SU-DHL-6 (cell line): Measurements from ENCODE around the gene DDX31.

Experiments
- H2AFZ ChIP-seq: fragments of 200-600 bp; sonication (generic); 2 replicates; pipeline ENCODE4 v1.6.1; 2014; ENCODE audit warnings: low read depth, mild to moderate bottlenecking, moderate library complexity, mixed read lengths, antibody characterized with exemption, low read length; ENCODE audit not compliant: severe bottlenecking
- H3F3A ChIP-seq: fragments of 200-600 bp; shearing (Covaris generic); 2 replicates; pipeline ENCODE4 v1.6.0; 2016; ENCODE audit warnings: antibody characterized with exemption, mild to moderate bottlenecking; ENCODE audit not compliant: insufficient read depth
- H3K27ac ChIP-seq: fragments of 200-600 bp; sonication (generic); 2 replicates; pipeline ENCODE4 v1.5.1; 2016; ENCODE audit warnings: low read depth, mild to moderate bottlenecking, low read length, moderate library complexity, mixed read lengths
- H3K27me3 ChIP-seq: fragments of 200-600 bp; sonication (generic), shearing (Covaris generic); 2 replicates; pipeline ENCODE4 v1.6.0; 2014; ENCODE audit warnings: mild to moderate bottlenecking, low read length
- H3K36me3 ChIP-seq: fragments of 200-600 bp; sonication (generic); 2 replicates; pipeline ENCODE4 v1.6.1; 2014; ENCODE audit warnings: mild to moderate bottlenecking, low read length, mixed read lengths
- H3K4me2 ChIP-seq: fragments of 300-600, 200-600 bp; shearing (Covaris generic), sonication (generic); 2 replicates; pipeline ENCODE4 v1.6.0; 2014; ENCODE audit warnings: low read length, low read depth, mild to moderate bottlenecking; ENCODE audit not compliant: poor library complexity, severe bottlenecking
- H3K4me3 ChIP-seq: fragments of 200-600 bp; sonication (generic); 2 replicates; pipeline ENCODE4 v1.5.1; 2014; ENCODE audit warnings: antibody characterized with exemption, low read length, mild to moderate bottlenecking, mixed read lengths; ENCODE audit not compliant: insufficient read depth, poor library complexity, severe bottlenecking
- H3K79me2 ChIP-seq: fragments of 200-600 bp; sonication (generic); 2 replicates; pipeline ENCODE4 v1.6.1; 2014; ENCODE audit warnings: mild to moderate bottlenecking, low read length, moderate library complexity; ENCODE audit not compliant: insufficient read depth
- H3K9ac ChIP-seq: fragments of 200-600 bp; sonication (generic); 2 replicates; pipeline ENCODE4 v1.7.0; 2014; ENCODE audit warnings: mild to moderate bottlenecking, low read length
- H3K9me2 ChIP-seq: fragments of 200-600 bp; sonication (generic); replicated peaks from 2 replicates; pipeline ENCODE4 v1.6.1; 2014; ENCODE audit warnings: low read length; ENCODE audit not compliant: insufficient read depth
- H3K9me3 ChIP-seq: fragments of 200-600 bp; sonication (generic); 2 replicates; pipeline ENCODE4 v1.6.1; 2014; ENCODE audit warnings: low read length, mixed read lengths; ENCODE audit not compliant: insufficient read depth
- H4K20me1 ChIP-seq: fragments of 200-600 bp; sonication (generic); 2 replicates; pipeline ENCODE4 v1.6.1; 2014; ENCODE audit warnings: low read depth, mild to moderate bottlenecking, antibody characterized with exemption, low read length, moderate library complexity, mixed read lengths
- EZH2phosphoT487 ChIP-seq: fragments of 200-600 bp; sonication (generic), shearing (Covaris generic); conservative IDR thresholded peaks from 2 replicates; pipeline ENCODE4 v1.6.1; 2018; ENCODE audit warnings: mild to moderate bottlenecking, antibody characterized with exemption, low read length, moderate library complexity, mixed read lengths
- TF ChIP-seq, protein P1 (sequence below): fragments of 200-600 bp; sonication (generic); IDR thresholded peaks from one replicate; pipeline ENCODE4 v1.5.1; 2017; ENCODE audit warnings: antibody characterized with exemption, mild to moderate bottlenecking, low read length, moderate library complexity; ENCODE audit not compliant: insufficient read depth, poor library complexity, severe bottlenecking

Gene DDX31

DNA sequence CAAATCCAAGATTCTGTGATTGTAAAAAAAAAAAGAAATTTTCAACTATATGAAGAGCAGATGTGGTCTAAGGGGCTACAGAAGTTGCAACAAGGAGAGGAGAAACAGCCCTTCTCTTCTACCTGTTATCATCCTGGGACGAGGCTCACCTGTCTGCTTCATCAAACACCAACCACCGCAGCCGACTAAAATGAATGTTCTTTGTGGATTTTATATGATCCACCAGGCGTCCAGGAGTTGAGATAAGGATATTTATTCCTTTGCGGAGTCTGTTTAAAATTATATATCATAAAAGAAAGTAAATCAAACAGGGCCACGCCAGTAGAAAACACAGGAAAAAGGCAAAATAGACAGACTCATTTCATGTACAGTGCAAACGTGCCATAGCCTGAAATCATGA is 21.5 kb downstream of the DDX31 start:
- H3K79me2 ChIP-seq, result no peaks in the 10 kb centered on the region
- no peak overlapping the region for H3K4me3 ChIP-seq
- no peaks in the 10 kb centered on the region for H3F3A ChIP-seq
- no peaks in the 10 kb centered on the region for H4K20me1 ChIP-seq
- no peak for TF ChIP-seq EZH2phosphoT487
- TF ChIP-seq, protein P1, sequence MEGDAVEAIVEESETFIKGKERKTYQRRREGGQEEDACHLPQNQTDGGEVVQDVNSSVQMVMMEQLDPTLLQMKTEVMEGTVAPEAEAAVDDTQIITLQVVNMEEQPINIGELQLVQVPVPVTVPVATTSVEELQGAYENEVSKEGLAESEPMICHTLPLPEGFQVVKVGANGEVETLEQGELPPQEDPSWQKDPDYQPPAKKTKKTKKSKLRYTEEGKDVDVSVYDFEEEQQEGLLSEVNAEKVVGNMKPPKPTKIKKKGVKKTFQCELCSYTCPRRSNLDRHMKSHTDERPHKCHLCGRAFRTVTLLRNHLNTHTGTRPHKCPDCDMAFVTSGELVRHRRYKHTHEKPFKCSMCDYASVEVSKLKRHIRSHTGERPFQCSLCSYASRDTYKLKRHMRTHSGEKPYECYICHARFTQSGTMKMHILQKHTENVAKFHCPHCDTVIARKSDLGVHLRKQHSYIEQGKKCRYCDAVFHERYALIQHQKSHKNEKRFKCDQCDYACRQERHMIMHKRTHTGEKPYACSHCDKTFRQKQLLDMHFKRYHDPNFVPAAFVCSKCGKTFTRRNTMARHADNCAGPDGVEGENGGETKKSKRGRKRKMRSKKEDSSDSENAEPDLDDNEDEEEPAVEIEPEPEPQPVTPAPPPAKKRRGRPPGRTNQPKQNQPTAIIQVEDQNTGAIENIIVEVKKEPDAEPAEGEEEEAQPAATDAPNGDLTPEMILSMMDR, result no peak
- H2AFZ ChIP-seq, result no peak overlapping the region
- H3K27me3 ChIP-seq, result no peaks in the 10 kb centered on the region
- H3K9me2 ChIP-seq, result no peaks in the 10 kb centered on the region
- H3K9ac ChIP-seq, result no peak overlapping the region
- H3K9me3 ChIP-seq, result no peaks in the 10 kb centered on the region
- peaks cover 7% of the 10 kb centered on the region; the same call in 1 of the 2 replicates for H3K36me3 ChIP-seq
- H3K27ac ChIP-seq, result no peak overlapping the region
- no peak overlapping the region for H3K4me2 ChIP-seq

DNA sequence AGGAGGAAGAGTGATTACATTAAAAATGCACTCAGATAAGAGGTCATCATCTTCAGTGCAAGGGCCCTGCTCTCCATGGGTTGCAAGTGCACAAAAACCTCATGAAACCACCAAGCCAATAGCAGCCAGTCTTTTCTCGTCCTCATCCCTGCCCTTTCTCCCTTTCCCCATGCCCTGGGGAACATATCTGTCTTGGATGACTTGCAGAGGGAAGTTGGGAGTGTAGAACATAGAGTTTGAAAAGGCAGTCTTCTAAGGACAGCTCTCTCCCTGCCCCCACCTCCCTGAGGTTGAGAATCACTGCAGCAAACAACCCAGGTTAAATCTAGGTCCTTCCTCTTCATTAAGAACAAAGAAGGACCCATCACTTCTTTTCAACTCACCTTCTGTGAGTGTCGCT is 22.0 kb downstream of the DDX31 start:
- Histone ChIP-seq H3K9me2 (no peaks in the 10 kb centered on the region), H2AFZ (no peak overlapping the region), H3K4me2 (no peak overlapping the region), H3K36me3 (peaks cover 7% of the 10 kb centered on the region; the same call in 1 of the 2 replicates), H3K27me3 (no peaks in the 10 kb centered on the region), H3K9me3 (no peaks in the 10 kb centered on the region), H3K27ac (no peak overlapping the region), H3K79me2 (no peaks in the 10 kb centered on the region), H3F3A (no peaks in the 10 kb centered on the region), H3K4me3 (no peak overlapping the region), H4K20me1 (no peaks in the 10 kb centered on the region), H3K9ac (no peak overlapping the region)
- TF ChIP-seq, protein P1, result no peak
- TF ChIP-seq EZH2phosphoT487, result no peak

DNA sequence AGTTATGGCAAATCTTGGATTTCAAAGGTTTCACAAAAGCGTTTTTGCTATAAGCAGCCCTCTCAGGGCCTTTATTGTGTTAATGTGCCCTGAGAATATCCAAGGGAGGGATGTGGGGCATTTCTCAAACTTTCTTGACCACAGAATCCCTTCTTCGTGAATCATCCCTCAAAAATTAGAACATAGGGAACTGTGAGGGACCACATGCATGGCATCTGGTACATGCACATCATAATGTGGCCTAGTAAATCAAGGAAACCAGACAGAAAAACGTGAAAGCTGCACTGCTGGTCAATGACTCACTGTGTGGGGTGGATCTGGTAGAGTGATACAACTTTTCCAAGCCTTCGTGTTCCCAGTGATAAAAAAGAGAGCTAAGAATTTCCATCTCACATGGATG is 22.4 kb downstream of the DDX31 start:
- no peaks in the 10 kb centered on the region for H3K27me3 ChIP-seq
- H3F3A ChIP-seq, result no peaks in the 10 kb centered on the region
- H3K79me2 ChIP-seq, result no peaks in the 10 kb centered on the region
- H3K4me3 ChIP-seq, result no peak overlapping the region
- H3K9ac ChIP-seq, result no peak overlapping the region
- no peak overlapping the region for H2AFZ ChIP-seq
- H3K9me3 ChIP-seq, result no peaks in the 10 kb centered on the region
- TF ChIP-seq, protein P1, result no peak
- no peak for TF ChIP-seq EZH2phosphoT487
- no peaks in the 10 kb centered on the region for H4K20me1 ChIP-seq
- H3K9me2 ChIP-seq, result no peaks in the 10 kb centered on the region
- no peak overlapping the region for H3K4me2 ChIP-seq
- H3K27ac ChIP-seq, result no peak overlapping the region
- peaks cover 7% of the 10 kb centered on the region; the same call in 1 of the 2 replicates for H3K36me3 ChIP-seq
